ENCODE measurements around the gene TMEM61. TPM values are rescaled to one million over a fixed set of nuclear protein-coding genes. Genes with fewer than 3 reads are reported as not detected.
"Not testable (repeated sequence)": the region's sequence is repeated elsewhere in the genome, so short reads cannot be mapped to it uniquely, and the experiment has no call there.

TMEM61 gene
- total RNA-seq, 1 experiment from 2014 or later: not detected

GRCh38 chr1:54959241-54959640 lies 21.2 kb upstream of the TMEM61 start:
- no peak for DNase-seq (ENCODE audit: extremely low read depth, low read depth)

DNA sequence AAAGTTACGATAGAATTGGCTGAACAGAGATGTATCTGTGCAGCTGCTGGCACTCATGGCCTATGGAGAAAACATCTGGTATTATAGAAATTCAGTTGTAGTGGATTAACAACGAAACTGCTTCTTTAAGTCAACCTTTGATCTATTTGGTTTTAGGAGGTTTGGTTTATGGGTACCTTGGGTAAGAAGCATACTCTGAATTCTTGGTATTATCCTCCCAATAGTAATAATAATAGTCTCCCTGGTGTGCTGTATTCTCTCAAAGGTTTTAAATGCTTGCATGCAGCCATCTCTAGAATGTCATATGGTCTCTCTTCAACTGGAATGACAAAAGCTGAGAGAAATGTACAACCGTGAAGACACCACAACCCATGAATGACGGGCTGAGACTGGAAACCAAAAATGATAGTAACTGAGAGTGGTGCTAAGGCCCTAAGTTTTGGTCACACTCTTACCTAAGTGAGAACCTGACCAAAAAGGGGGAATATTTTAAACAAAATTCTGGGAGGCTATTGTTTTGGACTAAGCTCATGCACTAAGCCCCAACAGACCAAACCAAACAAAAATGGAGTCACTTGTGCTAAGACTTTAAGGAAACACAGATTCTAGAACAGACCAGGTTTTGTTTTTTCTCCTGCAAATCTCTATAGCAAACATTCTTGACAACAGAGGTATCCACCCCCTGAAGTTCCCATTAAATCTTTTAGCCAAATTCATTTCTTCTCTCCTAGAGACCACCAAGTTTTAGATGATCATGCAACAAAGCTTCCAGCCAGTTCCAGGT lies 17.6 kb upstream of the TMEM61 start:
- DNase-seq (ENCODE audit: extremely low read depth, low read depth): no peak

DNA sequence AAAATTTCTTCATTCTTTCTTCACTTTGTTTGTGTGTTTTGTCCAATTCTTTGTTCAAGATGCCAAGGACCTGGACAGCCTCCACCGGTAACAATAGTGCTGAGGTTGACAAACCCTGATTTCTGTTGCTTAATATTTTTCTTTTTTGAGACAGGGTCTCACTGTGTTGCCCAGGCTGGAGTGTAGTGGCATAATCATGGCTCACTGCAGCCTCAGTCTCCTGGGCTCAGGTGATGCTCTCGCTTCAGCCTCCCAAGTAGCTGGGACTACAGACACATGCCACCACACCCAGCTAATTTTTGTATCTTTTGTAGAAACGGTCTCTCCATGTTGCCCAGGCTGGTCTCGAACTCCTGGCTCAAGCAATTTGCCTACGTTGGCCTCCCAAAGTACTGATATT lies 16.6 kb upstream of the TMEM61 start:
- DNase-seq (ENCODE audit: extremely low read depth, low read depth): not testable (repeated sequence)

- no peak for DNase-seq (ENCODE audit: extremely low read depth, low read depth)
These were observed 14.6 kb upstream of the TMEM61 start for GRCh38 chr1:54965624-54966340.

DNA sequence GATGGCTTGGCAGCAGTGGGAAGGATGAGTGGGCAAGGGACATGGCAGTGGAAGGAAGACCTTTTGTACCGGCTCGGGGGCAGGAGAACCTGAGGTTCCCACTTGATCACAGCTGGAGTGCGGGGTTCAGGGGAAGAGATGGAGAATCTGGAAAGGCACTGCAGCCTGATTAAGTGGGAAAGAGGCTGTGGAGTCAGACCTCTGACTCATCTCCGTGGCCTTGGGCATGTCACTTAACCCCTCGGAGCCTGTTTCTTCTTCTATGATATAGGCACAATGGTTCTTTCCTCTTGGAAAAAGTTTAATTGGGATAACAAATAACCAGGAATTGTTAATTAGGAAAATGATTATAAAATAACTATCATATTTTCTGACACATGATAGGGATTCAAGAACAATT lies 13.1 kb upstream of the TMEM61 start:
- no peak for DNase-seq (ENCODE audit: extremely low read depth, low read depth)

DNA sequence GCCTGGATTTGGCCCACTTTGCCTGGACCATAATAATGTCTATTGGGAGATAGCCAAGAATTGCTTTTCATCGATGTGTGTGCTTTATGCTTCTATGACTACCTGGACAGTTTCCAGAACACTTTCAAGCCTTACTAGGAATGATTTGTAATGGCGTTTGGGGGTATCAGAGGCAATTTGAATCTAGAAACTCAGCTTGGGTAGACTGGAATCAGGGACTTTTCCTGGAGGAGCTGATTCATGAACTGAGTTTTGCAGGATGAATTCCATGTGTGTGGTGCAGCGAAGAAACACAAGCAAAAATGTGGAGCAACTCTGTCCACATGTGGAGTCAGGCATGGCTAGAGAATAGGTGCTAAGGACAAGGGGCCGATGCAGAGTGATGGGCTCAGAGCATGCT lies 11.9 kb upstream of the TMEM61 start:
- no peak for DNase-seq (ENCODE audit: extremely low read depth, low read depth)

- DNase-seq (ENCODE audit: extremely low read depth, low read depth): no peak
These were observed 10.5 kb upstream of the TMEM61 start for GRCh38 chr1:54969879-54970278.

DNA sequence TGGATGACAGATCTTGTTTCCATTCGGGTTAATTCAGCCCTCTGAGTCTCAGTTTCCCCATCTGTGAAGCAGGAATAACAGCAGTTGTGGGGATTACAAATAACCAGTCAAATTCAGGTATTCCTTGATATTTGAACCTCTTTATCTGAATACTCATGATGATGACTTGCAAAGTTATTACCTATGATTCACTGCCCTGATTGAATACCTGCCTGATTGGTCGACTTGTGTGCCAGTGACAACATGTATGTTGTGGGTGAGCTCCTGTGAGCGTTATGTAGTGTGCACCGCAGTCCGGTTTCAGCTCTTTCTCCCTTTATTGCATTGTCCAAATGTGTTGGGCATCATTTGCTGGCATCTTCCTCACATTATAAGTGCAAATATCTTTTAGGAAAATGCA lies 9.5 kb upstream of the TMEM61 start:
- no peak for DNase-seq (ENCODE audit: extremely low read depth, low read depth)

- DNase-seq (ENCODE audit: extremely low read depth, low read depth): no peak
These were observed 9.1 kb upstream of the TMEM61 start for GRCh38 chr1:54971317-54971791.

GRCh38 chr1:54972436-54972835 lies 8.0 kb upstream of the TMEM61 start:
- no peak for DNase-seq (ENCODE audit: extremely low read depth, low read depth)

GRCh38 chr1:54973205-54973921 lies 7.1 kb upstream of the TMEM61 start:
- peak; percentile 27 for DNase-seq (ENCODE audit: extremely low read depth, low read depth)

DNA sequence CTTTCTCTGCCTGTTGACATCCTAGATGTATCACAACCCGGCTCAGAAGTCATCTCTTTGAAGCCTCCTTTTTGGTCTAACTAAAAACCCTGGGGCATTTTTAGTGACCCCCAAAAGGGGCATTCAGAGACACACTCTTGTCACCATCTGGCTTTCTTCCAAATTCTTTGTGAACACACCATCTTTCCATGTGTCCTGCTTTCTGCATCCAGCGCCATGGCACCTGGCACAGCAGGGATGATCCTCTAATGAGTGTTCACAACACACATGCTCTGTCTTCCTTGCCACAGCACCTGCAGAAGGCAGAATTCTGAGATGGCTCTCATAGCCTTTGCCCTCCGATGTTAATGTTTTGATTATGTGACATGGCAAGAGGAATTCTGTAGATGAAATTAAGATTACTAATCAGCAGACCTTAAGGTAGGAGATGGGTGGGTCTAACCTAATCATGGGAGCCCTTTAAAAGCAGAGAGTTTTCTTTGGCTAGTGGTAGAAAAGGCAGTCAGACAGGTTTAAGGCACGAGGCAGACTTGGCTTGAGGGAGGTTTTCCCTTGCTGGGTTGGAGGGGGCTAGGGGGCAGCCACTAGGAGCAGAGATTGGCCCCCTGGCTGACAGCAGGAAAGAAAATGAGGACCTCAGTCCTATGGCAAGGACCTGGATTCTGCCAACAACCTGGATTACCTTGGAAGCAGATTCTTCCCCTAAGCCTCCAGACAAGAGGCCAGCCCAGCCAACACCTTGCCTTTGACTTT lies 4.9 kb upstream of the TMEM61 start:
- DNase-seq (ENCODE audit: extremely low read depth, low read depth): no peak

DNA sequence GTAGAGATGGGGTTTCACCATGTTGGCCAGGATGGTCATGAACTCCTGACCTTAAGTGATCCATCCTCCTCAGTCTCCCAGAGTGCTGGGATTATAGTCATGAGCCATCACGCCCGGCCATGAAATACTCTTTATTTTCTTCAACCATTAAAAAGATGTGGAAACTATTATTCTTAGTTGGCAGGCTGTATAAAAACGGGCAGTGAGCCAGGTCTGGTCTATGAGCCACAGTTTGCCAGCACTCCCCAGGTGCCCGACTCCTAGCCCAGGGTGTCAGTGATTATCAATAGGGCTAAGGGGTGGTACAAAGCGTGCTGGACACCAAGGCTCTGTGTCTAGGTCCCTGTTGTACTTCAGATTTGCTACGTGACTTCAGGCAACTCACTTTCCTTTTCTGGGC lies 3.7 kb upstream of the TMEM61 start:
- DNase-seq (ENCODE audit: extremely low read depth, low read depth): no peak

- DNase-seq (ENCODE audit: extremely low read depth, low read depth): no peak
These were observed 2.7 kb upstream of the TMEM61 start for GRCh38 chr1:54977533-54978297.

- no peak for DNase-seq (ENCODE audit: extremely low read depth, low read depth)
These were observed 1.7 kb upstream of the TMEM61 start for GRCh38 chr1:54978528-54979326.

GRCh38 chr1:54979327-54979891 lies 1.0 kb upstream of the TMEM61 start:
- no peak for DNase-seq (ENCODE audit: extremely low read depth, low read depth)

DNA sequence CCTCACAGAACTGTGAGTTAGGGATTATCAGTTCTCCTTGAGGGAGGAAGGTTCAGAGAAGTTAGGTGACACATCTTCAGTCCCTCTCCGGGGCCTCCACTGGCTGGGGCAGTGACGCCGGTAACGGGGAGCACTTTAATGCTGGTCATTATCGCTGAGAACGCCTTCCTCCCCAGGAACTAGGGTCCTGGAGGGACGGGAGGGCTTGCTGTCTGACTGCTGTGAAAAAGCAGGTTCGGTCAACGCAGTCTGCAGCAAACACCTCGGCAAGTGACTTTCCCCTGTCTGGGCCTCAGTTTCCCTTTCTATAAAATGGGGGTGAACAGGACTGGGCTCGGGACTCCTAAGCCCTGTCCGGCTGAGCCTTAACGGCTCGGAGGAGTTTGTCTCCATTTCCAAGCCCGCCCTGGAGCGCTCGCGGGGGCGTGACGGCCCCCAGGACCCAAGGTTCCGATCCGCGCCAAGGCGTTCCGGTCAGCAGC lies 341 bp upstream of the TMEM61 start:
- DNase-seq (ENCODE audit: extremely low read depth, low read depth): no peak

DNA sequence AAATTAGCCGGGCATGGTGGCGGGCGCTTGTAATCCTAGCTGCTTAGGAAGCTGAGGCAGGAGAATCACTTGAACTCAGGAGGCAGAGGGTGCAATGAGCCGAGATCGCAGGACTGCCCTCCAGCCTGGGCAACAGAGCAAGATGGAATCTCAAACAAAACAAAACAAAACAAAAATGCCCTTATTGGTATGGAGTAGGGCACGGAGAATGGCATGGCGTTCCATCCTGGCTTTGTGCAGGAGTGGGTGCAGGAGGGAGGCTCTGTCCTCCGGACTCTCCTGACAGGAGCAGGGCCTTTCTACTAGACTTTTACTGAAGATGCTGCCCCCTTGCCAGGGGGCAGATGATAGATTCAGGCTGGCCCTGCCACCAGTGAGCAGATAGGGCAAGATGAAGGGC lies 1.0 kb downstream of the TMEM61 start:
- DNase-seq (ENCODE audit: extremely low read depth, low read depth): no peak

- DNase-seq (ENCODE audit: extremely low read depth, low read depth): no peak
These were observed 2.3 kb downstream of the TMEM61 start for GRCh38 chr1:54982739-54983138.

Measured in NCI-H460 (cell line).